IPS-11a (cell line): ENCODE data around the gene NDRG3.
"Not testable (repeated sequence)": the region's sequence is repeated elsewhere in the genome, so short reads cannot be mapped to it uniquely, and the experiment has no call there.

Source experiments
- H3K4me3 ChIP-seq: one replicate; pipeline ENCODE4 v1.5.1; 2013; ENCODE audit warnings: low read depth, low read length, control low read depth

Gene NDRG3

DNA sequence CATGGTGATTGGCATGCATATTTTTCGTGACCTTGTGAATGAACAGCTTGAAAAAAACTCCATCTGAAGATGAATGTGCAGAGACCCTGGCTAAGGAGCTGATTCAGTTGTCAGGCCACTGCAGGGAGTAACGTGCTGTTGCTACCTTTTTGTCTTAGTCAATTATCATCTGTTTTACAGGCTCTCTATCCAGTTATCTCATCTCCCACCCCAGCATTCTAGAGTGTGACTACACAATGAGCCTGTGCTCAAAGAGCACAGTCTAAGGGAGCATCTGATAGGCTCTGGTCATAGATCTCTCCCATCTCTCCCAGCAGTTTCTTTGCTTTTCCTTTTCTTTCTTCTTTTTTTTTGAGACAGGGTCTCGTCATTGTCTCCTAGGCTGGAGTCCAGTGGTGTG is 45.5 kb downstream of the NDRG3 start:
- no peak overlapping the region for H3K4me3 ChIP-seq

GRCh38 chr20:36695467-36695866 is 50.4 kb downstream of the NDRG3 start:
- H3K4me3 ChIP-seq = not testable (repeated sequence)

- H3K4me3 ChIP-seq = no peak overlapping the region
Measured at GRCh38 chr20:36688630-36689029, 57.3 kb downstream of the NDRG3 start.

DNA sequence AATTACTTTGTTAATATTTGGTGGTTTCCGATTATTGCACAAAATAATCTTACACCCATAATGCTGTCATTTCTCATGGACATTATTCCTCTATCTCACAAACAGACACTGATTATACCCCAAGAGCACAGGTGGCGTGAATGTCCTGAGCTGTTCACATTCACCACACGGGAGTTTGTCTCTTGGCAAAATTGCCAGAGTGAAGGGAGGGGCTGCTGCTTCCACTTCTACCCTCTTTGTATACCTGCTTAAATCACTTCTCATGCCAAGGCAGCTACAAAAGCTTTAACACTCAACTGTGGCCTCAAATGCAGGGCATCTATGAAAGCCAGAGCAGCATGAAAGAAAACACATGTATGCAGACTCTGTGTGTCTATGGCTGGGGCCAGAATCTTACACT is 58.0 kb downstream of the NDRG3 start:
- no peak overlapping the region for H3K4me3 ChIP-seq

DNA sequence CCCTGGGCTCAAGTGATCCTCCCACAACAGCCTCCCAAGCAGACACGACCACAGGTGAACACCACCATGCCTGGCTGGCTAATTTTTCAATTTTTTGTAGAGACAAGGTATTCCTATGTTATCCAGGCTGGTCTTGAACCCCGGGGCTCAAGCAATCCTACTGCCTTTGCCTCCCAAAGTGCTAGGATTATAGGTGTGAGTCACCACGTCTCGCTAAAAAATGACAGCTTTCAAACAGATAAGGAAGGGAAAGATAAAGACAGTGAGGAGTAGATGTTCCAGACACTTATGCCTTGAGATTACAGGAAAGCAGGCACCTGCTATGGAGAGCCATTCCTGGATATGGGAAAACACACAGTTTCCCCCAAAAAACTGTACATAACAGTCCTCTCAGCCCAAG is 58.9 kb downstream of the NDRG3 start:
- H3K4me3 ChIP-seq = no peak overlapping the region

DNA sequence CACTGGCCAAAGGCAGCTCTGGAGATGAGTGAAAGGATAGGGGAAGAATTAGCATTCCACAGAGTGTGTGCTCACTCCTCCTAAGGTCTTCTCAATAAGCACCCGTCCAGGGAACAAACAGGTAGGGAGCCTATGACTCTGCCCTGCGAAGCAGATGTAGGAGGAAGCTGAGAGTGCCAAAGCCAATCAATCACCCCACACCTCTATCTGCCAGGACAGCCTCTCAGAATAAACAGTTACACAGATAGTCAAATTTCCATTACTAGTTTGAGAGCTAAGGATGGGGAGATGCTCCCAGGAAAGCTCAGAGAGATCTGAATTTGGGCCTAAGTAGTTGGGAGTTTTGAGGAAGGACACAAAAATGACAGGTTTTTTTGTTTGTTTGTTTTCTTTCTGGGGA is 59.4 kb downstream of the NDRG3 start:
- no peak overlapping the region for H3K4me3 ChIP-seq

GRCh38 chr20:36684747-36685146 is 61.1 kb downstream of the NDRG3 start:
- no peak overlapping the region for H3K4me3 ChIP-seq

DNA sequence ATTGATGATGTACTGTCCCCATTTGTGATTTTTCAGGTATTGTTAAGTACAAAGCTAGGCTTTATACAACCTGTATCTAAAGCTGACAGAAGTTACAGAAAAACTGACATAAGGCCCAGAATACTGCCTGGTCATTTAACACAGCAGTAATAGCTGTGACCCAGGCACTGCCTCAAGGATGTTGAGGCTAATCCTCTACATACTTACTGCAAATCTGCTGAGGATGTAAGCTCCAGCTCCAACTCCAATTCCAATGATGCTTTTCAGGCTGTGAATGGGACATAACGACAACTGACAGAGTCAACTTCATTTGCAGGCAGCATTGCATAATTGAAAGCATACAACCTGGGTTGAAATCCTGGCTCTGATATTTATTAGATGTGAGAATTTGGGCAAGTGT is 63.6 kb downstream of the NDRG3 start:
- H3K4me3 ChIP-seq = no peak overlapping the region

DNA sequence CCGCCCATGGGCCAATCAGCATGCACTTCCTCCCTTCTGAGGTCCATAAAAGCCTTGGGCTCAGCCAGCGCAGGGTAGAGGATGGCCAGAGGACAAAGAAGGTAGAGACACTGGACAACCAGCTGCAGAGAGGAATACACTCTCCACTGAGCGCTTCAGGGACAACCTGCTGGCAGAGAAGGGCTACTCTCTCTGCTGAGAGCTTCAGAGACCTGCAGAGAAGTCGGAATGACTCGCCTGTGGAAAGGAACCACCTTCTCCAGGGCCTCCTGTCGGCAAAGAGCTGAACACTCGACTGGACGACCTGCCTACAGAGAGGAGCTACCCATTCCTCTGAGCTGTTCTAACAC is 68.5 kb downstream of the NDRG3 start:
- peak overlapping the region; percentile 55 for H3K4me3 ChIP-seq

DNA sequence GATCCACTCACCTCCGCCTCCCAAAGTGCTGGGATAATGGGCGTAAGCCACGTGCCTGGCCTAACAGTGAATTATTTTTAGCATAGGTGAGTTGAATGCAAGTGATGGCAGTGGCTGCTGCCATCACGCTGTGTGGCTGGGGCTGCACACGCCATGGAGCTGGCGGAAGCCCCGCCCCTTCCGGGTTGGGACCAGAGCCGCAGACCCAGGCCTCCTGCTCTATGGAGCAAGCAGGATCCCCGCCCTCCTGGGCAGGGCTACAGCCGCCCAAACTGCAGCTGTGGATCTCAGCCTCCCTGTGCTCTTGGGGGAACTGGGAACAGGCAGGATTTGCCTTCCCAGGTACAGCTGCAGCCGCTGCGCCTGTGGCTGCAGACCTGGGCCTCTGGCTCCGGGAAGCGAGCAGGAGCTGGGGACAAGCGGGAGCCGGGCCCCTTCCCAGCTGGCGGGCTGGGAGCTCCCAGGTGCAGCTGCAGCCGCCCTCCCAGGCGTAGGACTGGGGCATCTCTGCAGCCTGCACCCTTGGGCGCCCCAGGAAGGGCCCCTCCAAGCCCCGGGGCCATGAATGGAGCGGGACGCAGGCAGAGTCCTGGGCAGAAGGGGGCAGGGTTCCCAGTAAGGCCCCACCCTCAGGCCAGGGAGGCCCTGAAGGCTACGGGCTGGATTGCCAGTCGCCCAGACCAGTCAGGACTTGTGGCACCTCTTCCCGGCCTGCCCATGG is 69.0 kb downstream of the NDRG3 start:
- peak overlapping the region; percentile 55 for H3K4me3 ChIP-seq

GRCh38 chr20:36675545-36675944 is 70.3 kb downstream of the NDRG3 start:
- H3K4me3 ChIP-seq = not testable (repeated sequence)

GRCh38 chr20:36672991-36673390 is 72.9 kb downstream of the NDRG3 start:
- no peak overlapping the region for H3K4me3 ChIP-seq

DNA sequence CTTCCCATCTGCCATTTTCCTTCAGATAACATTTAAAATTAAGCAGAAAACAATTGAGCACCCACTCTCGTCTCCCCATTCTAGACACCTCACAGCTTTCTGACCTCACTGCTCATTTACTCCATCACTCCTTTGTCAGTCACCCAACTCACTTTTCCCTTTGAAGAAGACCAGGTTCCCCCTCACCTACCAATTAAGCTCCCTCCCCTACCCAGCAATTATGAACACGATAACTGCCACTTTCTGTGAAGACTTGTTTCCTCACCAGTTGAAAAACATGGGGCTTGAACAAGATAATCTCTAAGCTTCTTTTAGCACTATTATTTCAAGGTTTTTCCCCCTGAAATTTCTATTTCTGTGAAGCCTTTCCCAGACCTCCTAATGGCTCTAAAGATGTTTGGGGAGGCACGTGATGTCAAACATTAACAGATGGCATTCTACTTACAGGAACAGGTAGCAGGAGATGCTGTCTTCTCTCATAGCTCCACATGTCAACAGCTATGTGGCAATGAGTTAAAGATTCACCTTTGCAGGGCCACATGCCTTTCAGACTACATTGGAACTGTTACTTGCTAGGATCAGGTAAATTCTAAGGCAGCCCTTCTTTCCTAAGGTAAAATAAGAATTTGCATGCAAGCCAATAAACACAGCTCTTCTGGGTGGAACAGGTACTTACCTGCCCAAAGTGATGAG is 75.1 kb downstream of the NDRG3 start:
- H3K4me3 ChIP-seq = no peak overlapping the region

DNA sequence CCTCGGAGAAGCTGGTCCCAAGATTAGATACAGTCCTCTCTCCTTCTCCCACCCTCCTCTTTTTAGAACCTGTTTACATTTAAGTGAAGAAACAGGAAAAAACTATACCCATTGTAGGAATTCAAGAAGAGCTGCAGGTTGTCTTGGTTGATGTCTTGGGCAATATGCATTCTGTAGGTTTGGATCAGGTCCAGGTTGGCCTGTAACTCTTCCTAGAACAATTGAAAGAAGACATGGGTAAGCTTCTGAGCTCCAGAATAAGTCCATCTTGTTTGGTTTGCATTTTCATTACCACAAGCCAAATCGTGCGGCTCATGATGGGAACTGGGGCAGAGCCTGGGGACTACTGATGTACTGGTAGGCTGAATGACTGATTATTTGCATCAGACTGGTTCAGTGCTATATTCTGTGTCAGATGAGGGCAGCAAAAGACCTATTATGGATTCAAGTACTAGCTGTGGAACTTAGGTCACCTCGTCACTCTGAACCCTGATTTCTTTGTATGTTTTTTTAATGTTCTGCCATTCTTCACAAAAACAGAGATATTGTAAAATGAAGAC is 79.6 kb downstream of the NDRG3 start:
- no peak overlapping the region for H3K4me3 ChIP-seq

DNA sequence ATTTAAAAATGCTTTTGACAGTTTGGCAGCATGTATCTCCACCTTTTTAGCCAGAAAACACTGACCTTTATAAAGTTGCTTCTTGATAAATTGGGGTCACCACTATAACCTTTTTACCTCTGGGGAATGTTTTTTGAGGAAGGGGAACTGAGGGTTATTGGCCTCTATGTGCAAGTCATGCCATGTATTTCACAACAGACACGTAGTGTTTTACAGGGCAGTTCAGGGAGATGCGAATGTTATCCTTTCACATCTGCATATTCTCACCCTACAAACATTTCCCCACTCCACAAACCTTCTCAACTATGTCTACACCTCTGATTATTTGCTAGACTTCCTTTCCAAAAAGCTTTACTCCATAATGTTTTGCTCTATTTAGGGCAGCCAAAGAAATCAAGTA is 82.9 kb downstream of the NDRG3 start:
- H3K4me3 ChIP-seq = no peak overlapping the region

- no peak overlapping the region for H3K4me3 ChIP-seq
Measured at GRCh38 chr20:36658300-36658699, 87.6 kb downstream of the NDRG3 start.

DNA sequence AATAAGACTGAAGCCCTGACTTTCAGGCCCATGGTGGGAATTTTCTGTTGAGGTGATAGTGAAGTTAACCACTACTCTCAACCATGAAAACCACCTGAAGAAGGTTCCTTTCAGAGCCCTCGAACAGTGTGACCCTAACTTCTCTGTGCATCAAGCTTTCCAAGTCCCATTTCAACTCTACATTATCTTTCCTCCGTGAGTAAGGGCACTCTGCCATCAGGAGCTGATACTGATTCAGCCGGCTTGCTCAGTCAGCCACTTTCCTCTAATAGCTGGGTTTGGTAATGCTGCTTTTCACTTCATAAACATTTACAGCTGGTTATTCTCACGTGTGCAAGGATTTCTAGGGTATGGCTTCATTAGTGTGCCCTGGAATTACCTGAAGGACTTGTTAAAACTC is 89.2 kb downstream of the NDRG3 start:
- H3K4me3 ChIP-seq = no peak overlapping the region

- no peak overlapping the region for H3K4me3 ChIP-seq
Measured at GRCh38 chr20:36655004-36655403, 90.9 kb downstream of the NDRG3 start.

- no peak overlapping the region for H3K4me3 ChIP-seq
Measured at GRCh38 chr20:36654506-36654905, 91.4 kb downstream of the NDRG3 start.

DNA sequence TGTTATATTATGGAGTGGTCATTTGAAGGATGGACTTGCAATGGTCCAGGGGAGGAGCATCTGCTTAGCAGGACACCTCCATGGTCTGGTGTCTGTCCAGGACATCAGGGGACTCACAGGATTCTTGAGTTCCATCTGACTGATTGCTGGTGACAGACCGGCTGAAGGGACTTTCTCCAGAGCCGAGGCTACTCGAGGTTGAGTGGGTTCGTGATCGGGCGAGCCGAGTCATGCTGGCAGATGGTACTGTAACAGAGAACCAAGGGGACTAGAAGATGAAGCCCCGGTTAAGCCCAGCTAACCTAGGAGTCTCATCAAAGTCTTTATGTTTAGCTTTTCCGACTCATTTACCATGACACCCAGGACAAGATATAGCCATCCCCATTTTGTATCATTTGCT is 92.4 kb downstream of the NDRG3 start:
- no peak overlapping the region for H3K4me3 ChIP-seq

GRCh38 chr20:36647196-36648121 is 98.4 kb downstream of the NDRG3 start:
- no peak overlapping the region for H3K4me3 ChIP-seq
